Measurements from ENCODE around the gene HNRNPAB. TPM values are rescaled to one million over a fixed set of nuclear protein-coding genes. Genes with fewer than 3 reads are reported as not detected.

HNRNPAB gene
- total and polyA plus RNA-seq, 2 donors (not counting 3 experiments of a cell fraction or from before 2014, with no cell fraction given), result 207 to 309 TPM

DNA sequence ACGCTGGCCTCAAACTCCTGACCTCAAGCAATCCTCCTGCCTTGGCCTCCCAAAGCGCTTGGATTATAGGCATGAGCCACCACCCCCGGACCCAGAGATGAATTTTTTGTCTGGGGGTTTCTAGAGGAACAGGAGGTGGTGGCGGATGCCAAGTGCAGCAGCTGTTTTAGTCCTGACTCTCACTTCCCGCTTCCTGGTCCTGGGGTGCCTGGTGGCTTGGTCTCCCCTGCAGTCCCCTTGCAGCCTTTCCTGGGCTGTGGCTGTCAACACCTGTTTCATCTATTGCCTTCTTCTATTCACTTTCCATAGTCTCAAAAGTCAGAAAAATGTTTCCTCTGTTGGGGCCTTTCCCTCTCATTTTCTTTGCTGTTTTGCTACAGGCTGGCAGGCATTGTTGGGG lies 44.2 kb upstream of the HNRNPAB start:
- Histone ChIP-seq H3K4me3 (replicated peaks in 1 of 3; ENCODE audit: insufficient read depth in 1 of 3, low read depth in 1 of 3, low read length in 3 of 3) (no peak overlapping the region), H3K36me3 (ENCODE audit: control insufficient read depth in 2 of 2, extremely low read depth in 1 of 2, insufficient read depth in 2 of 2, low read length in 2 of 2) (no peaks in the 10 kb centered on the region), H3K4me2 (ENCODE audit: insufficient read depth, low read length) (no peak overlapping the region), H3K4me1 (ENCODE audit: control insufficient read depth, extremely low read depth, insufficient read depth, low read length) (no peaks in the 10 kb centered on the region), H3K9me1 (replicated peaks; ENCODE audit: control insufficient read depth, extremely low read depth, insufficient read depth, low read length) (no peaks in the 10 kb centered on the region), H2AFZ (ENCODE audit: low read depth, low read length) (no peak overlapping the region), H3K79me2 (ENCODE audit: control insufficient read depth, insufficient read depth, low read length) (no peaks in the 10 kb centered on the region), H4K20me1 (replicated peaks; ENCODE audit: control insufficient read depth, extremely low read depth, insufficient read depth, low read length) (no peaks in the 10 kb centered on the region), H3K27me3 (ENCODE audit: control insufficient read depth in 2 of 2, insufficient read depth in 2 of 2, low read length in 2 of 2) (peaks cover 0 to 2% of the 10 kb centered on the region in 2 experiments), H3K27ac (ENCODE audit: insufficient read depth, low read depth, low read length) (no peak overlapping the region), H3K9ac (replicated peaks; ENCODE audit: extremely low read depth, insufficient read depth, low read length) (no peak overlapping the region), H3K9me3 (replicated peaks; ENCODE audit: control insufficient read depth, insufficient read depth, low read length) (no peaks in the 10 kb centered on the region)
- FAIRE-seq (no peak), DNase-seq (ENCODE audit: low read depth, low spot score) (no peak)
- ChIA-PET CTCF (interaction anchor here (1.0 to 5.3 kb wide), 2 partner anchors 37 to 83 kb away, joined by 3 to 44 read pairs; no protein-coding TSS in a partner anchor), POLR2A (no interaction called here)
- dilution Hi-C loops (cut with MboI; ENCODE audit: extremely low pct_ligation_motif_present, low sequenced_read_pairs) (no loop called here), intact Hi-C loops (cut with micrococcal nuclease) (no loop called here)
- TF ChIP-seq MYC (IDR thresholded peaks at IDR 0.05; ENCODE audit: low read depth, low read length), result no peak
- BruUV-seq (replicated peaks), result no TSS peak

DNA sequence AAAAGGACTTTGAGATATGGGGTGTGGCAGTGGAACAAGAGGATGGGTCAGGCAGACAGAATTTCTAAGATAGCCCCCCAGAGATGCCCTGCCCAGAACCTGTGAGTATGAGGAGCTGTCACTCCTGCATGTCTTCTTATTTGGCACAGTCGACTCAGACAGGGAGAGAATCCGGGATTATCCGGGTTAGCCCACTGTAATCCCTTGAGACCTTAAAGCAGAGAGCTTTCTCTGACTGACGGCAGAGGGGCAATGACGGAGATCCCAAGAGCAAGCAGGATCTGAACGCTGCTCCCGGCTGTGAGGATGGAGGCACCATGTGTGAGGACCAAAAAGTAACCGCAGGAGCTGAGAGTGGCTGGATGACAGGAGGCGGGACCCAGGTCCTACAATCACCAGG lies 41.9 kb upstream of the HNRNPAB start:
- BruUV-seq (replicated peaks), result no TSS peak
- Histone ChIP-seq H3K36me3 (ENCODE audit: control insufficient read depth in 2 of 2, extremely low read depth in 1 of 2, insufficient read depth in 2 of 2, low read length in 2 of 2) (no peaks in the 10 kb centered on the region), H3K9ac (replicated peaks; ENCODE audit: extremely low read depth, insufficient read depth, low read length) (no peak overlapping the region), H3K4me2 (ENCODE audit: insufficient read depth, low read length) (no peak overlapping the region), H3K4me1 (ENCODE audit: control insufficient read depth, extremely low read depth, insufficient read depth, low read length) (no peaks in the 10 kb centered on the region), H2AFZ (ENCODE audit: low read depth, low read length) (no peak overlapping the region), H3K79me2 (ENCODE audit: control insufficient read depth, insufficient read depth, low read length) (no peaks in the 10 kb centered on the region), H3K4me3 (replicated peaks in 1 of 3; ENCODE audit: insufficient read depth in 1 of 3, low read depth in 1 of 3, low read length in 3 of 3) (no peak overlapping the region), H3K9me3 (replicated peaks; ENCODE audit: control insufficient read depth, insufficient read depth, low read length) (no peaks in the 10 kb centered on the region), H3K27me3 (ENCODE audit: control insufficient read depth in 2 of 2, insufficient read depth in 2 of 2, low read length in 2 of 2) (peaks cover 4% of the 10 kb centered on the region in 2 experiments), H4K20me1 (replicated peaks; ENCODE audit: control insufficient read depth, extremely low read depth, insufficient read depth, low read length) (no peaks in the 10 kb centered on the region), H3K9me1 (replicated peaks; ENCODE audit: control insufficient read depth, extremely low read depth, insufficient read depth, low read length) (no peaks in the 10 kb centered on the region), H3K27ac (ENCODE audit: insufficient read depth, low read depth, low read length) (no peak overlapping the region)
- no peak for TF ChIP-seq JUN (IDR thresholded peaks at IDR 0.05; ENCODE audit: borderline replicate concordance, insufficient read depth, insufficient read length, low read depth)
- TF ChIP-seq, protein P1, sequence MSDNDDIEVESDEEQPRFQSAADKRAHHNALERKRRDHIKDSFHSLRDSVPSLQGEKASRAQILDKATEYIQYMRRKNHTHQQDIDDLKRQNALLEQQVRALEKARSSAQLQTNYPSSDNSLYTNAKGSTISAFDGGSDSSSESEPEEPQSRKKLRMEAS (IDR thresholded peaks at IDR 0.05; ENCODE audit: insufficient read depth, insufficient read length), result no peak
- no peak for TF ChIP-seq POLR2A (IDR thresholded peaks at IDR 0.05; ENCODE audit: low read depth, low read length)
- no peak for TF ChIP-seq MYC (IDR thresholded peaks at IDR 0.05; ENCODE audit: low read depth, low read length)
- TF ChIP-seq, protein P2, sequence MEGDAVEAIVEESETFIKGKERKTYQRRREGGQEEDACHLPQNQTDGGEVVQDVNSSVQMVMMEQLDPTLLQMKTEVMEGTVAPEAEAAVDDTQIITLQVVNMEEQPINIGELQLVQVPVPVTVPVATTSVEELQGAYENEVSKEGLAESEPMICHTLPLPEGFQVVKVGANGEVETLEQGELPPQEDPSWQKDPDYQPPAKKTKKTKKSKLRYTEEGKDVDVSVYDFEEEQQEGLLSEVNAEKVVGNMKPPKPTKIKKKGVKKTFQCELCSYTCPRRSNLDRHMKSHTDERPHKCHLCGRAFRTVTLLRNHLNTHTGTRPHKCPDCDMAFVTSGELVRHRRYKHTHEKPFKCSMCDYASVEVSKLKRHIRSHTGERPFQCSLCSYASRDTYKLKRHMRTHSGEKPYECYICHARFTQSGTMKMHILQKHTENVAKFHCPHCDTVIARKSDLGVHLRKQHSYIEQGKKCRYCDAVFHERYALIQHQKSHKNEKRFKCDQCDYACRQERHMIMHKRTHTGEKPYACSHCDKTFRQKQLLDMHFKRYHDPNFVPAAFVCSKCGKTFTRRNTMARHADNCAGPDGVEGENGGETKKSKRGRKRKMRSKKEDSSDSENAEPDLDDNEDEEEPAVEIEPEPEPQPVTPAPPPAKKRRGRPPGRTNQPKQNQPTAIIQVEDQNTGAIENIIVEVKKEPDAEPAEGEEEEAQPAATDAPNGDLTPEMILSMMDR (IDR thresholded peaks at IDR 0.05; ENCODE audit: extremely low read depth in 1 of 2, insufficient read depth in 1 of 2, low read depth in 1 of 2, low read length in 2 of 2), result no peak
- TF ChIP-seq FOS (IDR thresholded peaks at IDR 0.05; ENCODE audit: borderline replicate concordance, insufficient read depth, low read length), result no peak
- TF ChIP-seq POLR2AphosphoS5 (IDR thresholded peaks at IDR 0.05; ENCODE audit: insufficient read depth, low read depth, low read length), result no peak
- no peak for TF ChIP-seq GATA2 (IDR thresholded peaks at IDR 0.05; ENCODE audit: insufficient read depth, insufficient read length, low read depth, low read length)
- no peak for TF ChIP-seq EZH2 (IDR thresholded peaks at IDR 0.05; ENCODE audit: borderline replicate concordance, low read depth, low read length, severe bottlenecking)
- CTCF ChIA-PET, result interaction anchor here (0.6 to 3.3 kb wide), 4 partner anchors 9 to 90 kb away, joined by 3 to 104 read pairs (median 6); partner anchors contain the start of gene NHP2
- DNase-seq (ENCODE audit: low read depth, low spot score) (no peak), FAIRE-seq (no peak)
- dilution Hi-C loops (cut with MboI; ENCODE audit: extremely low pct_ligation_motif_present, low sequenced_read_pairs), result no loop called here
- intact Hi-C loops (cut with micrococcal nuclease), result no loop called here
- POLR2A ChIA-PET, result interaction anchor here (1.4 kb wide), 1 partner anchor 9 kb away, joined by 3 read pairs; the partner anchor contains the start of gene NHP2
